COLO829 (cell line): ENCODE measurements around the gene LDLRAD2.

Experiments used
- DNase-seq: peaks from one replicate; pipeline ENCODE4 v3.0.0; 2012; ENCODE audit warnings: low spot score

Gene LDLRAD2

GRCh38 chr1:21843996-21844395 is 31.9 kb downstream of the LDLRAD2 start:
- no peak for DNase-seq

DNA sequence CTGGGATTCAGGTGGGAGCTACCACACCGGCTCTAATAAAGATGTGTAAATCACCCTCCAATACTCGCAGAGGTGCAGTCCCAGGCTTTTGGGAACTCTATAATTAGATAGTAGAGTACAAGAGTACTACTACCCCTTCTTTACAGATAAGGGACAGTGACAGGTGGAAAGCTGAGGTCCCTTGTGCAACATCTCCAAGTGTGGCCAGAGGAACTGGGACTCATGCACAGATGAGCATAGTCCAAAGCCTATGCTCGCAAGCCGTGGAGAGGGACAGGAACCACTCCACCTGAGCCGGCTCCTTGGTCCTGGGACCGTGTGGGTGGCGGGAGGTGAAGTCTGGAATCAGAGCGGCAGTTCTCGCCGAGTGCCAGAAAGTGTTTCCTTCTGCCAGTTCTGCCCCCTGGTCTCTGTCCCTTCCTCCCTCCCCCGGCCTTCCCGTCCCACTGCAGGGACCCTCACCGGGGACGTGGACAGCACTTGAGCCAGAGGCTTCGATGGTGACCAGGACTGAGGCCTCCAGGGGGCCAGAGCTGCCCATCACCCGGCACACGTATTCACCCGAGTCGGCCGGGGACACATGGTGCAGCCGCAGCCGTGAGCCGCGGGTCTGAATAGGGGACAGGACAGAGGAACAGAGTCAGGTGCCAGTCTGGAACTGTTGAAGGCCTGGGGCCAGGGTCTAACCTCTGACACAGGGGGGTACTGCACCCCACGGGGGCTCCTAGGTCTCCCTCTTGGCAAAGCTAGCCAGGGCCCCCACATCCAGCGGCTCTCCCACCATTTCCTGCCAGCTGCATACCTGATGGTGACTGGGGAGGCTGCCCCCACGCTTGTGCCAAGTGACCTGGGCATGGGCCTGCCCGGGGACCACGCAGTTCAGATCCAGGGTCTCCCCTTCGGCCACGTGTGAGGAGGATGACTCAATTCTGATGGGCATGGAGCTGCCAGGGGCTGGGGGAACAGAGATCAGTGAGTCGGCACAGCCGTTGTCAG is 33.9 kb downstream of the LDLRAD2 start:
- DNase-seq = no peak

DNA sequence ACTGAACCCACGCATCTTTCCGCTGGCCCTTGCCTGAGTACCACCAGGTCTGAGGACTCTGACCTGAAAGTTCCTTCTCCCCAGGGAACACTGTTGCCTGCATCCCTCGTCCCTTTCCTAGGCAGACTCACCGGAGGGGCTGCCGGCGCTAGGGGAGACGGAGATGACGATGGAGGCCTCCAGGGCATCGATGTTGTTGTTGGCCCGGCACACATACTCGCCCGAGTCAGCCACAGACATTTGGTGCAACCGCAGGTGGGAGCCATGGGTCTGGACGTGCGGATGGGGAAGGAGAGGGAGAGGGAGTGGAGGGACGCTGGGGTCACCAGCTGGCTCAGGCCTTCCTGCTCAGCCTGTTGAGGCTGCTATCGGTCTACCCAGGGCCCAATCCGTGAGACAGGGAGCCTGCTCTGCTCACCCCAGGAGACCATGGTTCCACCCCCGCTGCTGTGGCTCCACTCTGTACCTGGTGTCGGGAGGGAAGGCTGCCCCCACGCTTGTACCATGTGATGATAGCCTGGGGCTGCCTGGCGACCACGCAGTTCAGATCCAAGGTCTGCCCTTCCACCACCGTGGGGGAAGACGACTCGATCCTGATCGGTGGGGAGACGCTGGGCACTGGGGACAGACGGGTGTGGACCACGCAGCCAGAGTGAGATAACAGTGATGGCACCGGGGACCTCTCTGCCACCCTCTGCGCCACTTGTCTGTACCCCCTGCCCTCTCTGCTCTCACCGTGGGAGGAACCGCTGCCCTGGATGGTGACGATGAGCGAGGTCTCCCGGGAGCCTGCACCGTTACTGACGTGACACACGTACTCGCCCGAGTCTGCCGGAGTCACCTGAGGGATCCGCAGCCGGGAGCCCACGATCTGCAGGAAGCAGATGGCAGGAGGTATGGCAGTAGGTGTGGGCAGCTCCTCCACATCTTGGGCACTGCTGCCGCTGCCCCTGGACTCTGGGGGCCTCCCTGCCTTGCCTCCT is 35.4 kb downstream of the LDLRAD2 start:
- DNase-seq = no peak

- DNase-seq = no peak
Observed at GRCh38 chr1:21848524-21849174, 36.6 kb downstream of the LDLRAD2 start.

DNA sequence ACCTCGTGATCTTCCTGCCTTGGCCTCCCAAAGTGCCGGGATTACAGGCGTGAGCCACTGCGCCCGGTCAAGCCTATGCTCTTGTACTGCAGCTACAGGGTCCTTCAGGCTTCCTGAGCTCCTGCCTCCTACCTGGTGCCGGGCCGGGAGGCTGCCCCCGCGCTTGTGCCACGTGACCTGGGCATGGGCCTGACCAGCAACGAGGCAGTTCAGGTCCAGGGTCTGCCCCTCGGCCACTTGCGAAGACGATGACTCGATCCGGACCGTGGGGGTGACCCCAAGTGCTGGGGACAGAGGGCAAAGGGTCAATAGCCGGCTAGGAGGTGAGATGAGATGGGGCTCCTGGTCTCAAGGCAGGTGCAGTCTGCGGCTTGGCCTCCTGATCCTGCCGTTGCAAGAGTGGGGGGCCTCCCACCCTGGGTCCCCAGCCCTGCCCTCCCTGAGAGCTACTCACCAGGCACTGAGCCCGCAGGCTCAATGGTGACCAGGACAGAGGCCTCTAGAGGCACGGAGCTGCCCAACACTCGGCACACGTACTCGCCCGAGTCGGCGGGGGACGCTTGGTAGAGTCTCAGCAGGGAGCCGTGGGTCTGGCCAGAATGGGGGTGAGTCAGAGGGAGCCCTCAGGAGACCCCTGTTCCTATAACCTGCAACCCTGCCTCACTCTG is 38.0 kb downstream of the LDLRAD2 start:
- no peak for DNase-seq

GRCh38 chr1:21851430-21852250 is 39.6 kb downstream of the LDLRAD2 start:
- no peak for DNase-seq

- no peak for DNase-seq
Observed at GRCh38 chr1:21852282-21853130, 40.4 kb downstream of the LDLRAD2 start.

- DNase-seq = no peak
Observed at GRCh38 chr1:21853131-21853427, 41.0 kb downstream of the LDLRAD2 start.

GRCh38 chr1:21854090-21854750 is 42.2 kb downstream of the LDLRAD2 start:
- no peak for DNase-seq

- DNase-seq = no peak
Observed at GRCh38 chr1:21854751-21855131, 42.7 kb downstream of the LDLRAD2 start.

DNA sequence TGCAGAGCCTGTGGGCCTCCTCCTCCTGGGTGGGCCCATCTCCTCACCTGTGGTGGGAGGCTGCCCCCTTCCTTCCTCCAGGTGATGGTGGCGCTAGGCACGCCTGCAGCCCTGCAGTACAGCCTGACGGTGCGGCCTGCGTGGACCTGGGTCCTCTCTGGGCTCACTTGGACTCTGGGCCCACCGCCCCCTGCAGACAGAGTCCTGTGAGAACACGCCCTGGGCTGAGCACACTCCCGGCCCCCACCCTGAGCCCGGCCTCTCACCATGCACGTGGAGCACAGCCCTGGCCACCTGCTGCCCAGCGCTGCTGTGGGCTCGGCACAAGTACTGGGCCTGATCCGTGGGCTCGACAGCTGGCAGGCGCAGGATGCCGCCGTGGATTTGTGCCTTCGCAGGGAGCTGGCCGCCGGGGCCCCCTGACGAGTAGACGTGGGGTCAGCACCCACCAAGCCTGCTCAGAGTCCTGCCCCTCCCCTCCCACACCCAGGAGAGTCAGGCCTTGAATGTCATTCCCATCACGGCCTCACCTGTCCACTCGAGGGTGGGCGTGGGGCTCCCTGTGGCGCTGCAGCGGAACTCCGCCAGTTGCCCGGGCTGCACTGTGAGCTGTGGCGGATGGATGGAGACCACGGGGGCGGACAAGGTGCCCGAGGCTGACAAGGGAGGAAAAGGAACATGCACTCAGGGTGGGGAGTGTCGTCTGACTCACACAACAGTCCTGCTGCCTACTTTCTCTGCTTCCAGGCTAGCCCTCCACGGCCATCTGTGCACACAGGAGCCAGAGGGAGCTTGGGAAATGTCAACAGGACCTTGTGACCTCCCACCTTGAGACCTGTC is 43.4 kb downstream of the LDLRAD2 start:
- DNase-seq = no peak

DNA sequence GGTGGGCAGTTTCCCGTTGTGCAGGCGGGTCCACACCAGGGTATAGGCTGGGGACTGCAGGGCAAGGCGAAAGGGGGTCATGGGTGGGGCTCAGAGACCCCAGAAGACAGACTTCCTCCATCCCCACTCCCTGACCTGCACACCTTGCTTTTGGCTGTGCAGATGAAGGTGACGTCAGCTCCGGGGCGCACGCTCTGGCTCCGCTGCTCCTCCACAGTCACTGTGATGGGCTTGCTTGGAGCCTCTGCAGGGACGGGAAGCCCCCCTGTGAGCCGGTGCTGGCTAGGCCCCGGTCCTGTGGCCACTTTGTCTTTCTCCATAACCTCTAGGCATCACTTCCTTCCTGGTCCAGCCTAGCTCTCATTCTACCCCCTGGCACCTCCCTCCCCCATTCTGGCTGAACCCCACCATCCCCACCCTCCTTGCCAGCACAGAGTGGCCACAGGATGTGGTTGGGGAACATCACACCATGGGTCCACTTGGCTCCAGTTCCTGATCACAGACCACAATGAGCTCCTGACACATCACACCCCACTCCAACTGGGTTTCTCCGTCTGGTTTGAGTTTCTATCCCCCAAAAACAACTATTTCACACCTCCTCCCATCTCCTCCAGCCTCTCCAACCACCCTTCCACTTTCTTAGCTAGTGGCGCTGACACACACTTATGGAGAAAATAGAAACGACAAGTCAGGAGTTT is 45.2 kb downstream of the LDLRAD2 start:
- DNase-seq = no peak

DNA sequence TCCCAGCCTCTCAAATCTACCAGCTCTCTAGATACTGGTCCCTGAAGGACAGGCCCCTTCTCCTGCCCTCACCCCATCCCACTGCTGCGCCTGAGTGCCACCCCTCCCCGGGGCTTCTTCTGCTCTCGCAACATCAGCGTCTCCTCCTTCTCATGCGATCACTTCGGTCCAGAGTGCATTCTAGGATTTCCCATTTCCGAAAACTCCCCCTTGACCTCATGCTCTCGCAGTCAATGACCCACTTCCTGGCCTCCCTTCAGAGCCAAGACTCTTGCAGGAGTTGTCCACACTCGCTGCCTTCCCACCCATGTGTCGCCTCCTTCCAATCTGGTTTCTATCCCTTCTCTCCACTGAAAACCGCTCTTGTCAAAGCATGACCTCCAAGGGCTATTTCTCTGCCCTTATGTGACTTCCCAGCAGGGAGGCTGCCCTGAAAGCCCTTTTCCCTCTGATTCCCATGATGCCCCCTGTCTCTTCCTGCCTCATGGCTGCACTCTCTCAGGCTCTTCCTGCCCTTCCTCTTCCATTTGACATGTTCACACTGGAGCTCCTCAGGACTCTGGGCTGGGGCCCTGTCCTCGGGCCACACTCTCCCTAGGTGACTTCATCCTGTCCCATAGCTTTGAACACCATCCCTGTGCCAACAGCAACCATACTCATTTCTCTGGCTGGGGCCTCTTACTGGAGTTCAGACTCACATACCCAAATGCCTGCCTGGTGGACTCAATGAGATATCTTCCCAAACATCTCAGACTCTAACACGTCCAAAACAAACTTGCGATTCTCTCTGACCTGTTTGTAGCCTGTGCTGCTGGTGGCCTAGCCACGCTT is 46.0 kb downstream of the LDLRAD2 start:
- DNase-seq = no peak

- DNase-seq = no peak
Observed at GRCh38 chr1:21859669-21860179, 47.7 kb downstream of the LDLRAD2 start.

GRCh38 chr1:21860971-21861370 is 48.9 kb downstream of the LDLRAD2 start:
- DNase-seq = no peak

DNA sequence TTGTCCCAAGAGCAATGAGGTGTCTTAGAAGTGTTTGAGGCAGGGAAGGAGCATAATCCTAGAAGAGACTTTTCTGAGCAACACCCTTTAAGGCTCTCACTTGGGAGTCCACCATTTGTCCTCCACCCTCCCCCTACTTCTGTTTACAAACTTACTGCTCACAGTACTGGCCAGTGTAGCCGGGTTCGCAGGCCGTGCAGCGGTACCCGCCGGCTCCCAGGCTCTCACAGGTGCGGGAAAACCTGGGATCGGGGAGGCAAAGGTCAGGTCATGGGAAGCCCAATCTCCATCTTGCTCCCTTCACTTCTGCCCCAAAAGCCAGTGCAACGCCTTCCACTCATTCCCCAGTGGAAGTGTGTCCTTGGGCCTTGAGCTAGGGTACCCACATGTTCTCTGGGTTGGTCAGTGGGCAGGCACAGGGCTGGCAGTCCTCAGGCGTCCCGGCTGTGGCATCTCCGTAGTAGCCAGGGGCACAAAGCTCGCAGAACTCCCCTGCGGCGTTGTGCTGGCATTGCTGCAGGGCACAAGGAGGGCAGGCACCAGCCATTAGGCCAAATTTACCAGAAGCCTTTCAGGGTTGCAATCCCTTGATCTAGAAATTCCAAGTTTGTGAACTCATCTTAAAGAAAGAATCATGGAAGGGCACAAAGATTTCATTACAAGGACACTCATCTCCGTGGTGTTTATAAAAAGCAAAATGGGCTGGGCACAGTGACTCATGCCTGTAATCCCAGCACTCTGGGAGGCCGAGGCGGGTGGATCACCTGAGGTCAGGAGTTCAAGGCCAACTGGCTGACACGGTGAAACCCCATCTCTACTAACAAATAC is 49.8 kb downstream of the LDLRAD2 start:
- peak; percentile 17 for DNase-seq
